Mesendoderm (in vitro differentiated cells): ENCODE data around the gene PRDM4.
"Not testable (repeated sequence)": the region's sequence is repeated elsewhere in the genome, so short reads cannot be mapped to it uniquely, and the experiment has no call there.

Source experiments
- DNase-seq: peaks from one replicate; pipeline ENCODE4 v3.0.0; 2013
- H2AK5ac ChIP-seq: 2 replicates; pipeline ENCODE4 v1.6.1; 2013; ENCODE audit warnings: low read length, inconsistent platforms
- H2BK120ac ChIP-seq: 2 replicates; pipeline ENCODE4 v1.6.1; 2013; ENCODE audit warnings: low read depth, mild to moderate bottlenecking, low read length, moderate library complexity, mixed read lengths
- H2BK15ac ChIP-seq: replicated peaks from 2 replicates; pipeline ENCODE4 v1.6.1; 2013; ENCODE audit warnings: low read depth, mild to moderate bottlenecking, moderate library complexity
- H2BK5ac ChIP-seq: 2 replicates; pipeline ENCODE4 v1.6.1; 2013; ENCODE audit warnings: low read length, inconsistent platforms
- H3K18ac ChIP-seq: 2 replicates; pipeline ENCODE4 v1.6.1; 2013; ENCODE audit warnings: mild to moderate bottlenecking, low read length, mixed read lengths
- H3K23ac ChIP-seq: one replicate; pipeline ENCODE4 v1.6.1; 2013; ENCODE audit warnings: low read length
- H3K27ac ChIP-seq: 2 replicates; pipeline ENCODE4 v1.5.1; 2013; ENCODE audit warnings: low read depth, mild to moderate bottlenecking, inconsistent platforms, low read length, moderate library complexity
- H3K27me3 ChIP-seq: 2 replicates; pipeline ENCODE4 v1.6.1; 2013; ENCODE audit warnings: low read length, control low read depth, mild to moderate bottlenecking, inconsistent platforms; ENCODE audit not compliant: insufficient read depth, poor library complexity
- H3K36me3 ChIP-seq: 2 replicates; pipeline ENCODE4 v1.6.1; 2013; ENCODE audit warnings: low read length, inconsistent platforms; ENCODE audit not compliant: control insufficient read depth, insufficient read depth
- H3K4ac ChIP-seq: one replicate; pipeline ENCODE4 v1.6.1; 2013; ENCODE audit warnings: low read depth, mild to moderate bottlenecking, low read length, moderate library complexity
- H3K4me1 ChIP-seq: 2 replicates; pipeline ENCODE4 v1.6.1; 2013; ENCODE audit warnings: low read depth, low read length, inconsistent platforms; ENCODE audit not compliant: control insufficient read depth
- H3K4me2 ChIP-seq: 2 replicates; pipeline ENCODE4 v1.6.1; 2013; ENCODE audit warnings: low read length
- H3K4me3 ChIP-seq: 2 replicates; pipeline ENCODE4 v1.5.1; 2013; ENCODE audit warnings: mild to moderate bottlenecking, low read length
- H3K56ac ChIP-seq: one replicate; pipeline ENCODE4 v1.6.1; 2013; ENCODE audit warnings: low read length
- H3K79me1 ChIP-seq: 2 replicates; pipeline ENCODE4 v1.6.1; 2013; ENCODE audit warnings: low read length, inconsistent platforms
- H3K79me2 ChIP-seq: 2 replicates; pipeline ENCODE4 v1.6.1; 2013; ENCODE audit warnings: mild to moderate bottlenecking, low read length; ENCODE audit not compliant: control insufficient read depth, insufficient read depth
- H3K9ac ChIP-seq: 2 replicates; pipeline ENCODE4 v1.6.1; 2013; ENCODE audit warnings: low read length, inconsistent platforms
- H4K5ac ChIP-seq: one replicate; pipeline ENCODE4 v1.6.1; 2013; ENCODE audit warnings: low read length
- H4K8ac ChIP-seq: one replicate; pipeline ENCODE4 v1.6.1; 2013; ENCODE audit warnings: low read depth, mild to moderate bottlenecking, control low read depth, low read length, moderate library complexity
- WGBS: extraction: QIAGEN DNeasy Blood & Tissue Kit; methylation state at CpG from one replicate; pipeline ENCODE4 v1.1.7; 2013; ENCODE audit warnings: low lambda C conversion rate, missing lambda C conversion rate; ENCODE audit not compliant: insufficient coverage; ENCODE audit errors: extremely low coverage; 5-methylcytosine and 5-hydroxymethylcytosine counted together

The PRDM4 gene

GRCh38 chr12:107704041-107704440 lies 56.9 kb downstream of the PRDM4 start:
- no peak overlapping the region for H3K4me3 ChIP-seq
- no peak overlapping the region for H2BK120ac ChIP-seq
- DNase-seq, result no peak
- H3K9ac ChIP-seq, result no peak overlapping the region
- no peaks in the 10 kb centered on the region for H3K27me3 ChIP-seq
- no peaks in the 10 kb centered on the region for H3K79me1 ChIP-seq
- no peak overlapping the region for H3K27ac ChIP-seq
- no peak overlapping the region for H3K23ac ChIP-seq
- no peak overlapping the region for H3K4me2 ChIP-seq
- no peak overlapping the region for H3K18ac ChIP-seq
- no CpG with 5 or more reads among the region's 5 CpGs for WGBS
- H2BK5ac ChIP-seq, result no peak overlapping the region
- H3K36me3 ChIP-seq, result peaks cover 5% of the 10 kb centered on the region
- H2BK15ac ChIP-seq, result no peak overlapping the region
- H3K4ac ChIP-seq, result no peak overlapping the region
- H4K5ac ChIP-seq, result no peak overlapping the region
- no peak overlapping the region for H2AK5ac ChIP-seq
- no peak overlapping the region for H4K8ac ChIP-seq
- no peaks in the 10 kb centered on the region for H3K79me2 ChIP-seq
- no peak overlapping the region for H3K56ac ChIP-seq
- no peaks in the 10 kb centered on the region for H3K4me1 ChIP-seq

DNA sequence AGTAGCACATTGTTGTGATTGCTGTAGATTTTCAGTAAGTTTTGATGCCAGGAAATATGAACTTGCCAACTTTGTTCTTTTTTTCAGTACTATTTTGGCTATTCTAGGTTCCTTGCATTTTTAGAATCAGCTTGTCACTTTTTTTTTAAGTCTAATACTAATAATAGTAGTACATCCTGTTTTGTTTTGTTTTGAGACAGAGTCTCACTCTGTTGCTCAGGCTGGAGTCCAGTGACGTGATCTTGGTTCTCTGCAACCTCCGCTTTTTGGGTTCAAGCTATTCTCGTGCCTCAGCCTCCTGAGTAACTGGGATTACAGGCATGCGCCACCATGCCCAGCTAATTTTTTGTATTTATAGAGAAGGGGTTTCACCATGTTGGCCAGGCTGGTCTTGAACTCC lies 58.8 kb downstream of the PRDM4 start:
- no peak overlapping the region for H2BK15ac ChIP-seq
- no peak overlapping the region for H3K9ac ChIP-seq
- no peak overlapping the region for H3K4me3 ChIP-seq
- peaks cover 5% of the 10 kb centered on the region for H3K36me3 ChIP-seq
- H3K4me1 ChIP-seq, result no peaks in the 10 kb centered on the region
- no CpG with 5 or more reads among the region's 4 CpGs for WGBS
- H3K18ac ChIP-seq, result no peak overlapping the region
- H4K5ac ChIP-seq, result no peak overlapping the region
- H3K79me1 ChIP-seq, result no peaks in the 10 kb centered on the region
- H2BK120ac ChIP-seq, result no peak overlapping the region
- H3K4me2 ChIP-seq, result no peak overlapping the region
- no peak overlapping the region for H2BK5ac ChIP-seq
- H3K27ac ChIP-seq, result no peak overlapping the region
- no peak overlapping the region for H3K23ac ChIP-seq
- H3K4ac ChIP-seq, result no peak overlapping the region
- H2AK5ac ChIP-seq, result no peak overlapping the region
- no peak for DNase-seq
- H4K8ac ChIP-seq, result no peak overlapping the region
- no peaks in the 10 kb centered on the region for H3K79me2 ChIP-seq
- H3K27me3 ChIP-seq, result no peaks in the 10 kb centered on the region
- H3K56ac ChIP-seq, result no peak overlapping the region

DNA sequence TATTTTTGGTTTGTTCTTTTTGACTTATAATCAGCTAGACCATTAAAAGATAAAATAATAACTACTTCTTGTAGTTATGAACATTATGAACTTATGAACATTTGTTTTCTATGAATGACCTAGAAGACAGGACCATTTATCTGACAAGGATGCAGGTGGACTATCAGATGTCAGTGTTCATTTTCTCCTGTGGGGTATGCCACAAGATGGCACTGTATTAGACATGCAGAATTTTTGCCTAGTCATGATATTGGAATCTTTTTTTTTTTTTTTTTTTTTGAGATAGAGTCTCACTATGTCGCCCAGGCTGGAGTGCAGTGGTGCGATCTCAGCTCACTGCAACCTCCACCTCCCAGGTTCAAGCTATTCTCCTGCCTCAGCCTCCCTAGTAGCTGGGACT lies 65.2 kb downstream of the PRDM4 start:
- H3K36me3 ChIP-seq, H3K27me3 ChIP-seq, H4K8ac ChIP-seq, H2BK15ac ChIP-seq, H4K5ac ChIP-seq, H3K79me2 ChIP-seq, H3K79me1 ChIP-seq, H3K4ac ChIP-seq, DNase-seq, H3K18ac ChIP-seq, H3K9ac ChIP-seq, H3K56ac ChIP-seq, H3K4me2 ChIP-seq, H3K23ac ChIP-seq, H2AK5ac ChIP-seq, H2BK120ac ChIP-seq, H3K4me1 ChIP-seq, H3K27ac ChIP-seq, H2BK5ac ChIP-seq, H3K4me3 ChIP-seq: not testable (repeated sequence)
- no CpG with 5 or more reads among the region's 2 CpGs for WGBS

DNA sequence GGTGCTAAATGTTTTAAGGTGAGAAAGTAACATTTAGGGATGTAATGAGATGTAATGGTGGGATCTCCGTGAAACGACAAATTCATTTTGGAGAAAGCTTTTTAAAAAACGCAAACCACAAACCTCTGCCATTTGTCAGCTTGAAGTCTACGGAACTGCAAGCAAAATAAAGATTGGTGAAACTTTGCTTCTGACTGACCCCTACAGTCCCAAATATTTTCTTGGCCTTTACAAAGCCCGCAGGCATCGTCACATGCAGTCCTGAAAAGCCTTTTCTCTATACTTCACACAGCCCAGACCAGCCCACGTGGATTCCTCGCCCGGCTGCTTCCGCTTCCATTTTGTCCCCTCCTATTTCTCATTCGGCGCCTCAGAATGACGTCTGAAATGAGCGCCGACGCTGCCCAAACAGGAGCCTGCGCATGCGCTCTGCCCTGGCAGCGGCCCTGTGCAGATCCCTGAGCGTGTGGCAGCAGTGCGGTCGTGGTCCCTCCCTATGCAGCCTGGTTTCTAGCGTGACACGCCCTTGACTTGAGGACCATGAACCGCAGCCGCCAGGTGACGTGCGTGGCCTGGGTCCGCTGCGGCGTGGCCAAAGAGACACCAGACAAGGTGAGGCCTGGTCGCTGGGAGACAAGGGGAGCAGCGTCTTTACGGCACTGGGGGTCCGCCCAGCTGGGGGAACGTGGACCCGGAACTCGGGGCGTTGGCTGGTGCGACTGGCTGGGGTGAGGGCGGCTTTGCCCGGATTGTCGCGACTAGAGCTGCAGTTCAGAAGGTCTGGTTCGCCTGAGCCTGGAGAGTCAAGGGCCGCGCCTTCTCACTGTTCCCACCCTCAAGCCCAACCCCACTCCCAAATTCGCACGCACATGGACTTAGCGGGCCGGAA lies 75.3 kb downstream of the PRDM4 start, which contains the start of gene PWP1:
Gene PWP1, plus strand, starts transcription at position 440 of the 889 bp plus-strand sequence. Its CDS starts 101 bp downstream, at position 541.
- Histone ChIP-seq H3K27me3 (no peaks in the 10 kb centered on the region), H2BK5ac (peak within 1 kb of the TSS; percentile 45), H2BK120ac (no peak within 1 kb of the TSS), H4K5ac (peak within 1 kb of the TSS; percentile 53), H4K8ac (no peak within 1 kb of the TSS), H2BK15ac (no peak within 1 kb of the TSS), H3K23ac (no peak within 1 kb of the TSS), H2AK5ac (peak within 1 kb of the TSS; percentile 1), H3K4me1 (no peaks in the 10 kb centered on the region), H3K36me3 (peaks cover 2% of the 10 kb centered on the region), H3K4me2 (peak within 1 kb of the TSS; percentile 84), H3K27ac (peak within 1 kb of the TSS; percentile 38), H3K4ac (peak within 1 kb of the TSS; percentile 26), H3K79me1 (peaks cover 9% of the 10 kb centered on the region), H3K18ac (no peak within 1 kb of the TSS), H3K56ac (peak within 1 kb of the TSS; percentile 100), H3K9ac (peak within 1 kb of the TSS; percentile 100), H3K79me2 (peaks cover 14% of the 10 kb centered on the region), H3K4me3 (peak within 1 kb of the TSS; percentile 98)
- no CpG with 5 or more reads among the region's 51 CpGs for WGBS
- peak; percentile 98 for DNase-seq

GRCh38 chr12:107684990-107685359 lies 76.0 kb downstream of the PRDM4 start:
- H3K56ac ChIP-seq, result peak overlapping the region; percentile 72
- H2BK120ac ChIP-seq, result no peak overlapping the region
- WGBS, result no CpG with 5 or more reads among the region's 9 CpGs
- H3K18ac ChIP-seq, result no peak overlapping the region
- H3K36me3 ChIP-seq, result peaks cover 2% of the 10 kb centered on the region
- H3K4me3 ChIP-seq, result no peak overlapping the region
- peak overlapping the region; percentile 16 for H3K9ac ChIP-seq
- H2BK5ac ChIP-seq, result no peak overlapping the region
- DNase-seq, result peak; percentile 83
- no peak overlapping the region for H3K27ac ChIP-seq
- peak overlapping the region; percentile 26 for H3K4ac ChIP-seq
- H2BK15ac ChIP-seq, result no peak overlapping the region
- no peak overlapping the region for H3K23ac ChIP-seq
- no peak overlapping the region for H2AK5ac ChIP-seq
- no peaks in the 10 kb centered on the region for H3K4me1 ChIP-seq
- peaks cover 14% of the 10 kb centered on the region for H3K79me2 ChIP-seq
- no peak overlapping the region for H4K8ac ChIP-seq
- H4K5ac ChIP-seq, result peak overlapping the region; percentile 53
- H3K27me3 ChIP-seq, result no peaks in the 10 kb centered on the region
- H3K79me1 ChIP-seq, result peaks cover 9% of the 10 kb centered on the region
- peak overlapping the region; percentile 35 for H3K4me2 ChIP-seq
